Osteoblast (primary cell): ENCODE measurements around the gene SRD5A1. TPM values are rescaled to one million over a fixed set of nuclear protein-coding genes. Genes with fewer than 3 reads are reported as not detected.

Experiments used
- DNase-seq: peaks from one replicate; pipeline ENCODE4 v3.0.0; 2011; ENCODE audit warnings: low spot score, mixed read lengths; ENCODE audit not compliant: insufficient read length; ENCODE audit errors: missing footprints
- H2AFZ ChIP-seq: 2 replicates; pipeline ENCODE4 v1.6.0; 2011; ENCODE audit warnings: mild to moderate bottlenecking, low read length
- H3K27ac ChIP-seq: 2 replicates; pipeline ENCODE4 v1.5.1; 2011; ENCODE audit warnings: mild to moderate bottlenecking, low read depth, low read length, moderate library complexity
- H3K27me3 ChIP-seq: 2 replicates; pipeline ENCODE4 v1.6.0; 2012; ENCODE audit warnings: mild to moderate bottlenecking, control low read depth, inconsistent platforms, low read length, moderate library complexity; ENCODE audit not compliant: insufficient read depth
- H3K36me3 ChIP-seq: 2 replicates; pipeline ENCODE4 v1.5.1; 2011; ENCODE audit warnings: mild to moderate bottlenecking, low read length, control low read depth, moderate library complexity; ENCODE audit not compliant: insufficient read depth
- H3K4me1 ChIP-seq: 2 replicates; pipeline ENCODE4 v1.5.1; 2011; ENCODE audit warnings: mild to moderate bottlenecking, low read length, control low read depth, moderate library complexity; ENCODE audit not compliant: insufficient read depth
- H3K4me2 ChIP-seq: 2 replicates; pipeline ENCODE4 v1.6.0; 2011; ENCODE audit warnings: mild to moderate bottlenecking, low read length; ENCODE audit not compliant: insufficient read depth
- H3K4me3 ChIP-seq: fragments of 200-600 bp; sonication (generic); 3 replicates; pipeline ENCODE4 v1.5.1; 2012; ENCODE audit warnings: mild to moderate bottlenecking, low read length, inconsistent platforms; ENCODE audit not compliant: insufficient read depth
- H3K79me2 ChIP-seq: 2 replicates; pipeline ENCODE4 v1.6.0; 2012; ENCODE audit warnings: mild to moderate bottlenecking, low read length, control low read depth, inconsistent platforms; ENCODE audit not compliant: insufficient read depth
- H3K9me3 ChIP-seq: 2 replicates; pipeline ENCODE4 v1.5.1; 2011; ENCODE audit warnings: low read depth, low read length, control low read depth
- H4K20me1 ChIP-seq: 2 replicates; pipeline ENCODE4 v1.6.0; 2012; ENCODE audit warnings: mild to moderate bottlenecking, low read length, control low read depth; ENCODE audit not compliant: insufficient read depth
- CTCF ChIP-seq: IDR thresholded peaks from 2 replicates; pipeline ENCODE4 v1.5.1; 2011; ENCODE audit warnings: mild to moderate bottlenecking, low read depth, low read length, moderate library complexity; ENCODE audit errors: extremely low read depth
- total RNA-seq: library from RNA; depleted of rRNA; stranded (reverse); fragments of >200 nt; gene quantifications from 2 replicates; pipeline ENCODE4 v1.2.3, GENCODE V29; 2012

Gene SRD5A1
- total RNA-seq, 1 donor, result 9.4 TPM

- Histone ChIP-seq H2AFZ (no peak overlapping the region), H3K36me3 (no peaks in the 10 kb centered on the region), H3K9me3 (no peaks in the 10 kb centered on the region), H3K79me2 (no peaks in the 10 kb centered on the region), H3K4me3 (no peak overlapping the region), H3K4me1 (no peaks in the 10 kb centered on the region), H4K20me1 (no peaks in the 10 kb centered on the region), H3K27ac (no peak overlapping the region), H3K4me2 (no peak overlapping the region), H3K27me3 (no peaks in the 10 kb centered on the region)
- TF ChIP-seq CTCF, result no peak
- DNase-seq, result no peak
Observed at GRCh38 chr5:6678385-6678784, 45.1 kb downstream of the SRD5A1 start.

GRCh38 chr5:6680922-6681321 lies 47.7 kb downstream of the SRD5A1 start:
- Histone ChIP-seq H3K4me2 (no peak overlapping the region), H3K4me3 (no peak overlapping the region), H3K9me3 (no peaks in the 10 kb centered on the region), H3K4me1 (no peaks in the 10 kb centered on the region), H3K36me3 (no peaks in the 10 kb centered on the region), H3K27ac (no peak overlapping the region), H2AFZ (no peak overlapping the region), H3K79me2 (no peaks in the 10 kb centered on the region), H3K27me3 (no peaks in the 10 kb centered on the region), H4K20me1 (no peaks in the 10 kb centered on the region)
- no peak for TF ChIP-seq CTCF
- DNase-seq, result no peak

- no peaks in the 10 kb centered on the region for H3K36me3 ChIP-seq
- no peak for DNase-seq
- H3K4me2 ChIP-seq, result no peak overlapping the region
- H3K4me3 ChIP-seq, result no peak overlapping the region
- no peak overlapping the region for H3K27ac ChIP-seq
- H2AFZ ChIP-seq, result no peak overlapping the region
- H3K27me3 ChIP-seq, result no peaks in the 10 kb centered on the region
- H3K4me1 ChIP-seq, result no peaks in the 10 kb centered on the region
- TF ChIP-seq CTCF, result no peak
- no peaks in the 10 kb centered on the region for H3K79me2 ChIP-seq
- H4K20me1 ChIP-seq, result no peaks in the 10 kb centered on the region
- no peaks in the 10 kb centered on the region for H3K9me3 ChIP-seq
Observed at GRCh38 chr5:6681682-6682081, 48.4 kb downstream of the SRD5A1 start.

GRCh38 chr5:6682239-6682638 lies 49.0 kb downstream of the SRD5A1 start:
- H4K20me1 ChIP-seq, result no peaks in the 10 kb centered on the region
- H3K79me2 ChIP-seq, result no peaks in the 10 kb centered on the region
- H3K4me3 ChIP-seq, result no peak overlapping the region
- no peak overlapping the region for H2AFZ ChIP-seq
- H3K4me1 ChIP-seq, result no peaks in the 10 kb centered on the region
- H3K9me3 ChIP-seq, result no peaks in the 10 kb centered on the region
- DNase-seq, result peak; percentile 32
- H3K27ac ChIP-seq, result no peak overlapping the region
- no peaks in the 10 kb centered on the region for H3K36me3 ChIP-seq
- H3K27me3 ChIP-seq, result no peaks in the 10 kb centered on the region
- no peak overlapping the region for H3K4me2 ChIP-seq
- no peak for TF ChIP-seq CTCF
